Psoas muscle (tissue), 8 donors: ENCODE measurements around the gene RTF1. TPM values are rescaled to one million over a fixed set of nuclear protein-coding genes. Genes with fewer than 3 reads are reported as not detected.

Source experiments
- ATAC-seq, 4 donors: fragments of 200-7000 bp; cut with Tn5 transposase; one replicate each; pipeline ENCODE4 v1.9.1; 2020; ENCODE audit warnings: moderate library complexity in 3 of 4, mild to moderate bottlenecking in 2 of 4
- DNase-seq, 2 donors: peaks; one replicate each; pipeline ENCODE4 v3.0.0-alpha.2; 2020
- H3K27ac ChIP-seq: fragments of 200-600 bp; one replicate; pipeline ENCODE4 v1.8.0; 2022
- H3K27me3 ChIP-seq, 3 donors: fragments of 200-600 bp in 1 of 3; one replicate each; pipeline versions ENCODE4 v1.6.1 to v1.8.0; 2013 to 2022; ENCODE audit warnings: low read length in 2 of 3, mild to moderate bottlenecking in 2 of 3, moderate library complexity in 1 of 3; ENCODE audit not compliant: insufficient read depth in 3 of 3
- H3K36me3 ChIP-seq, 2 donors: fragments of 200-600 bp in 1 of 2; one replicate each; pipeline versions ENCODE4 v1.6.1 to v1.8.0; 2013 to 2022; ENCODE audit warnings: low read depth in 1 of 2, mild to moderate bottlenecking in 1 of 2, moderate library complexity in 1 of 2; ENCODE audit not compliant: insufficient read depth in 1 of 2
- H3K4me1 ChIP-seq: fragments of 200-600 bp; one replicate; pipeline ENCODE4 v1.8.0; 2022
- H3K4me3 ChIP-seq: fragments of 200-600 bp; one replicate; pipeline ENCODE4 v1.8.0; 2022; ENCODE audit warnings: mild to moderate bottlenecking
- H3K9me3 ChIP-seq: fragments of 200-600 bp; one replicate; pipeline ENCODE4 v1.8.0; 2022
- CTCF ChIP-seq: fragments of 200-600 bp; IDR thresholded peaks from one replicate; pipeline ENCODE4 v1.8.0; 2022; ENCODE audit warnings: antibody characterized with exemption
- whole genome bisulfite sequencing, 3 donors: extraction: QIAGEN DNeasy Blood & Tissue Kit; methylation state at CpG; one replicate each; pipeline versions ENCODE4 v1.1.6 to v1.1.7; 2013; 5-methylcytosine and 5-hydroxymethylcytosine counted together
- intact Hi-C, 2 donors: fragments of 100-400 bp; cut with DNase I; formaldehyde crosslinking; loops; one replicate each; pipeline versions ENCODE4 v1.11.0 to v1.14.2; 2022
- polyA plus RNA-seq, 3 donors: library from polyadenylated mRNA; stranded (reverse); fragments of 200-250 nt; gene quantifications; one replicate each; pipeline ENCODE4 v1.2.3, GENCODE V29; 2013
- total RNA-seq, 4 donors: library from RNA; stranded (reverse); fragmentation: NEBNext Ultra II Directional in 2 of 4; extraction: Animal tissue kit (Norgen Biotek cat#: 25700) in 2 of 4; gene quantifications; one replicate each; pipeline versions ENCODE4 v1.2.1 to v1.2.4, GENCODE V29; 2021 to 2023
- donor health status: healthy with polysubstance abuse.
- donor health status: DM: no; HTN: no; CAD: no; lungs with moderate emphysema.
- donor health status: Bipolar disorder and iron deficiency.
- donor health status: healthy.
- donor health status: DM: yes; HTN: yes; CAD: no.
- donor health status: DM: no; HTN: no; CAD: no.
- donor health status: DM: no; HTN: no; CAD: no.
- donor health status: DM: yes; HTN: yes; CAD: no.

Gene RTF1
- total and polyA plus RNA-seq, 7 donors, result 12.2 to 40.3 (median 28.4) TPM

- Histone ChIP-seq H3K9me3 (no peaks in the 10 kb centered on the region), H3K4me1 (peaks cover 22% of the 10 kb centered on the region), H3K27ac (no peak within 1 kb of the TSS), H3K27me3 (peaks cover 0 to 34% (median 26%) of the 10 kb centered on the region in 3 donors), H3K36me3 (peaks cover 0 to 14% of the 10 kb centered on the region in 2 donors), H3K4me3 (peak within 1 kb of the TSS; percentile 54)
- DNase-seq, result no peak
- 11 to 13% (median 13%) methylated on average over 32 to 33 of the region's 33 CpGs for WGBS, 3 donors
- no peak for TF ChIP-seq CTCF
- intact Hi-C loops, result no loop called here
- ATAC-seq, result peak; percentile 27 to 44 (median 34)
Observed at GRCh38 chr15:41513506-41514227, 96.8 kb downstream of the RTF1 start, which contains the start of gene LTK. LTK (minus strand) TSS chr15:41513827; CDS start chr15:41513709, 118 bp downstream.

GRCh38 chr15:41517895-41518449 is 101.1 kb downstream of the RTF1 start:
- Histone ChIP-seq H3K4me1 (peaks cover 7% of the 10 kb centered on the region), H3K4me3 (no peak overlapping the region), H3K27ac (no peak overlapping the region), H3K36me3 (peaks cover 0 to 36% of the 10 kb centered on the region in 2 donors), H3K27me3 (peaks cover 0 to 11% (median 9%) of the 10 kb centered on the region in 3 donors), H3K9me3 (no peaks in the 10 kb centered on the region)
- WGBS, 3 donors, result 76 to 82% (median 76%) methylated on average over 8 of the region's 8 CpGs
- ATAC-seq (no peak), DNase-seq (no peak)
- no peak for TF ChIP-seq CTCF
- intact Hi-C loops, result no loop called here

- peak in 1 of 4 donors; percentile 17 for ATAC-seq
- 90 to 97% (median 92%) methylated on average over 13 to 17 of the region's 17 CpGs for WGBS, 3 donors
- H3K27me3 ChIP-seq, result no peaks in the 10 kb centered on the region
- no peak overlapping the region for H3K27ac ChIP-seq
- H3K4me3 ChIP-seq, result no peak overlapping the region
- peaks cover 0 to 57% of the 10 kb centered on the region in 2 donors for H3K36me3 ChIP-seq
- H3K4me1 ChIP-seq, result no peaks in the 10 kb centered on the region
- TF ChIP-seq CTCF, result no peak
- intact Hi-C loops, result no loop called here
- no peaks in the 10 kb centered on the region for H3K9me3 ChIP-seq
- DNase-seq, result no peak
Observed at GRCh38 chr15:41520636-41521035, 103.7 kb downstream of the RTF1 start.

GRCh38 chr15:41521614-41522013 is 104.7 kb downstream of the RTF1 start:
- Histone ChIP-seq H3K27me3 (no peaks in the 10 kb centered on the region), H3K27ac (no peak overlapping the region), H3K4me3 (no peak overlapping the region), H3K36me3 (peaks cover 0 to 66% of the 10 kb centered on the region in 2 donors), H3K4me1 (no peaks in the 10 kb centered on the region), H3K9me3 (no peaks in the 10 kb centered on the region)
- DNase-seq (no peak), ATAC-seq (no peak)
- TF ChIP-seq CTCF, result no peak
- 78 to 85% (median 80%) methylated on average over 9 of the region's 9 CpGs for WGBS, 3 donors
- intact Hi-C loops, result no loop called here
